Measurements from ENCODE around the gene C1QC. TPM values are rescaled to one million over a fixed set of nuclear protein-coding genes. Genes with fewer than 3 reads are reported as not detected.

Gene C1QC
- total RNA-seq, 1 experiment from 2014 or later: 0.59 TPM

- Histone ChIP-seq H3K9me2 (ENCODE audit: insufficient read depth) (no peaks in the 10 kb centered on the region), H2AFZ (ENCODE audit: low read depth, low read length, poor library complexity, severe bottlenecking) (no peak overlapping the region), H3K79me2 (ENCODE audit: insufficient read depth, low read length) (no peaks in the 10 kb centered on the region), H3K4me3 (replicated peaks in 1 of 2; ENCODE audit: low read depth in 1 of 2, low read length in 2 of 2) (no peak overlapping the region), H3K9ac (ENCODE audit: low read length) (no peak overlapping the region), H3K27ac (ENCODE audit: low read depth, low read length) (no peak overlapping the region), H4K20me1 (ENCODE audit: insufficient read depth) (no peaks in the 10 kb centered on the region), H3K9me3 (ENCODE audit: control insufficient read depth in 1 of 2, insufficient read depth in 1 of 2, low read depth in 1 of 2, low read length in 2 of 2) (no peaks in the 10 kb centered on the region), H3K4me2 (ENCODE audit: low read length) (no peak overlapping the region), H3K36me3 (ENCODE audit: control insufficient read depth in 1 of 2, insufficient read depth in 2 of 2, low read length in 2 of 2) (no peaks in the 10 kb centered on the region), H3K27me3 (ENCODE audit: insufficient read depth, low read length) (peaks cover 2% of the 10 kb centered on the region; the same call in 1 of the 2 replicates), H3K4me1 (ENCODE audit: control insufficient read depth in 1 of 2, insufficient read depth in 2 of 2, low read length in 2 of 2) (no peaks in the 10 kb centered on the region)
- POLR2A ChIA-PET: no interaction called here
- RAD21 ChIA-PET (ENCODE audit: low non-redundant PET in 1 of 2, low total read pairs in 2 of 2, uncharacterized antibody in 2 of 2, unreplicated experiment in 2 of 2): no interaction called here
- ATAC-seq (no peak), DNase-seq (ENCODE audit: low read depth, low spot score) (no peak)
- BruUV-seq (replicated peaks): no TSS peak
- CTCF ChIA-PET: interaction anchor here (0.8 to 1.5 kb wide), 2 partner anchors 267 to 268 kb away, joined by 3 read pairs; no protein-coding TSS in a partner anchor
- intact Hi-C loops (cut with micrococcal nuclease): no loop called here
- no peak for TF ChIP-seq JUND (IDR thresholded peaks at IDR 0.05)
- TF ChIP-seq YY1 (IDR thresholded peaks at IDR 0.05; ENCODE audit: extremely low read depth, insufficient replicate concordance, low read depth, low read length): no peak
- no peak for TF ChIP-seq RAD21 (IDR thresholded peaks at IDR 0.05; ENCODE audit: low read depth)
- no peak for TF ChIP-seq SIN3A (IDR thresholded peaks at IDR 0.05; ENCODE audit: low read depth)
- TF ChIP-seq CBX3 (IDR thresholded peaks at IDR 0.05; ENCODE audit: low read depth): no peak
- TF ChIP-seq POLR2AphosphoS5 (IDR thresholded peaks at IDR 0.05; ENCODE audit: low read depth, low read length): no peak
- TF ChIP-seq, protein P1, sequence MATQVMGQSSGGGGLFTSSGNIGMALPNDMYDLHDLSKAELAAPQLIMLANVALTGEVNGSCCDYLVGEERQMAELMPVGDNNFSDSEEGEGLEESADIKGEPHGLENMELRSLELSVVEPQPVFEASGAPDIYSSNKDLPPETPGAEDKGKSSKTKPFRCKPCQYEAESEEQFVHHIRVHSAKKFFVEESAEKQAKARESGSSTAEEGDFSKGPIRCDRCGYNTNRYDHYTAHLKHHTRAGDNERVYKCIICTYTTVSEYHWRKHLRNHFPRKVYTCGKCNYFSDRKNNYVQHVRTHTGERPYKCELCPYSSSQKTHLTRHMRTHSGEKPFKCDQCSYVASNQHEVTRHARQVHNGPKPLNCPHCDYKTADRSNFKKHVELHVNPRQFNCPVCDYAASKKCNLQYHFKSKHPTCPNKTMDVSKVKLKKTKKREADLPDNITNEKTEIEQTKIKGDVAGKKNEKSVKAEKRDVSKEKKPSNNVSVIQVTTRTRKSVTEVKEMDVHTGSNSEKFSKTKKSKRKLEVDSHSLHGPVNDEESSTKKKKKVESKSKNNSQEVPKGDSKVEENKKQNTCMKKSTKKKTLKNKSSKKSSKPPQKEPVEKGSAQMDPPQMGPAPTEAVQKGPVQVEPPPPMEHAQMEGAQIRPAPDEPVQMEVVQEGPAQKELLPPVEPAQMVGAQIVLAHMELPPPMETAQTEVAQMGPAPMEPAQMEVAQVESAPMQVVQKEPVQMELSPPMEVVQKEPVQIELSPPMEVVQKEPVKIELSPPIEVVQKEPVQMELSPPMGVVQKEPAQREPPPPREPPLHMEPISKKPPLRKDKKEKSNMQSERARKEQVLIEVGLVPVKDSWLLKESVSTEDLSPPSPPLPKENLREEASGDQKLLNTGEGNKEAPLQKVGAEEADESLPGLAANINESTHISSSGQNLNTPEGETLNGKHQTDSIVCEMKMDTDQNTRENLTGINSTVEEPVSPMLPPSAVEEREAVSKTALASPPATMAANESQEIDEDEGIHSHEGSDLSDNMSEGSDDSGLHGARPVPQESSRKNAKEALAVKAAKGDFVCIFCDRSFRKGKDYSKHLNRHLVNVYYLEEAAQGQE (IDR thresholded peaks at IDR 0.05; ENCODE audit: low read depth): no peak
- no peak for TF ChIP-seq FOSL1 (IDR thresholded peaks at IDR 0.05; ENCODE audit: low read depth)
- no peak for TF ChIP-seq SP1 (IDR thresholded peaks at IDR 0.05; ENCODE audit: low read depth)
- TF ChIP-seq SRF (IDR thresholded peaks at IDR 0.05; ENCODE audit: low read depth): no peak
- TF ChIP-seq, protein P2, sequence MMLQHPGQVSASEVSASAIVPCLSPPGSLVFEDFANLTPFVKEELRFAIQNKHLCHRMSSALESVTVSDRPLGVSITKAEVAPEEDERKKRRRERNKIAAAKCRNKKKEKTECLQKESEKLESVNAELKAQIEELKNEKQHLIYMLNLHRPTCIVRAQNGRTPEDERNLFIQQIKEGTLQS (IDR thresholded peaks at IDR 0.05): no peak
- TF ChIP-seq TCF7L2 (IDR thresholded peaks at IDR 0.05; ENCODE audit: borderline replicate concordance, extremely low read depth, insufficient read depth, insufficient read length): no peak
- TF ChIP-seq, protein P3, sequence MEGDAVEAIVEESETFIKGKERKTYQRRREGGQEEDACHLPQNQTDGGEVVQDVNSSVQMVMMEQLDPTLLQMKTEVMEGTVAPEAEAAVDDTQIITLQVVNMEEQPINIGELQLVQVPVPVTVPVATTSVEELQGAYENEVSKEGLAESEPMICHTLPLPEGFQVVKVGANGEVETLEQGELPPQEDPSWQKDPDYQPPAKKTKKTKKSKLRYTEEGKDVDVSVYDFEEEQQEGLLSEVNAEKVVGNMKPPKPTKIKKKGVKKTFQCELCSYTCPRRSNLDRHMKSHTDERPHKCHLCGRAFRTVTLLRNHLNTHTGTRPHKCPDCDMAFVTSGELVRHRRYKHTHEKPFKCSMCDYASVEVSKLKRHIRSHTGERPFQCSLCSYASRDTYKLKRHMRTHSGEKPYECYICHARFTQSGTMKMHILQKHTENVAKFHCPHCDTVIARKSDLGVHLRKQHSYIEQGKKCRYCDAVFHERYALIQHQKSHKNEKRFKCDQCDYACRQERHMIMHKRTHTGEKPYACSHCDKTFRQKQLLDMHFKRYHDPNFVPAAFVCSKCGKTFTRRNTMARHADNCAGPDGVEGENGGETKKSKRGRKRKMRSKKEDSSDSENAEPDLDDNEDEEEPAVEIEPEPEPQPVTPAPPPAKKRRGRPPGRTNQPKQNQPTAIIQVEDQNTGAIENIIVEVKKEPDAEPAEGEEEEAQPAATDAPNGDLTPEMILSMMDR (IDR thresholded peaks at IDR 0.05 in 2 of 3, conservative IDR thresholded peaks at IDR 0.05 in 1 of 3; ENCODE audit: borderline replicate concordance in 1 of 3, insufficient read depth in 1 of 3, low read depth in 2 of 3, low read length in 2 of 3): no peak
- no peak for TF ChIP-seq EZH2 (IDR thresholded peaks at IDR 0.05)
- TF ChIP-seq ZNF274 (IDR thresholded peaks at IDR 0.05; ENCODE audit: low read depth, low read length): no peak
- no peak for TF ChIP-seq EZH2phosphoT487 (IDR thresholded peaks at IDR 0.05; ENCODE audit: borderline replicate concordance)
- TF ChIP-seq EGR1 (IDR thresholded peaks at IDR 0.05; ENCODE audit: low read depth): no peak
Measured at GRCh38 chr1:22661880-22662279, 18.4 kb downstream of the C1QC start.
